ENCODE data around the gene ZNF366. TPM values are rescaled to one million over a fixed set of nuclear protein-coding genes. Genes with fewer than 3 reads are reported as not detected.

The ZNF366 gene
- total RNA-seq, 2 experiments from 2014 or later, result 0.40 TPM; not detected in 1

DNA sequence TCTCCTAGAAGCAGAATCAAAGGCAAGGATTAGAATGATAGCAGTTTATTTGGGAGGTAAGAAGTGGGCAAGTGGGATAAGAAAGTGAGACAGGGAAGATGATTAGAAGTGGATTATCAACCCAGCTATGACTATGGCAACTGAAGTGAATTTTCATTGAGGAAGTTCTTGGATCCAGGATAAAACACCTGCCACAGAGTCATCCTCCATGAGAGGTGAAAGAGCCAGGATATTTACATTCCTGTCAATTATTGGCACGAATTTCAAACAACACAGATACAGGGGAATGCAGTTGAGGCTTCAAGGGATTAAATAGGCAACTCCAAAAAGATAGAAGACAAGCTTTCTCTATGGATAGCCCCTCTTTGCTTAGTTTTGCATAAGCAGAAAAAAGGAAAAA lies 31.8 kb upstream of the ZNF366 start:
- Mint-ChIP-seq H3K9me3 (no peaks in the 10 kb centered on the region), H3K36me3 (no peaks in the 10 kb centered on the region), H3K27me3 (peaks cover 9% of the 10 kb centered on the region), H3K4me1 (no peaks in the 10 kb centered on the region), H3K4me3 (no peak overlapping the region), H3K27ac (no peak overlapping the region)
- ATAC-seq (ENCODE audit: low read depth), result no peak
- POLR2A ChIA-PET, result no interaction called here
- no peak for DNase-seq

DNA sequence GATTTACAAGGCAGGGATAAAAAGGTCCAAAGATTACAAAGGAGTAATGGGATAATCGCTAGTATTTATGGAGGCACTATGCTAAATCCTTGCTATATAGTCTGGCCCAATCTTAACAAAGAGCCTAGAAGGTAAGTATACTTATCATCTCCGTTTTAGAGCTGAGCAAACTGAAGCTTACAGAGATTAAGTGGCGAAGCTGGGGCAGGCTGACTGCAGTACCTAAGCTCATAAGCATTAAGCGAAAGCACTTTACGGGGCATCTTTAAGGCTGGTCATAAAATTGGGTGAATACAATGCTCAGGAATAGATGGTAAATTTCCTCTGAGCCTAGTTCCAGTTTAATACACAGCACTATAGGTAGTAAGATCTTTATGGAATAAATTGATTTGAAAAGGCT lies 30.0 kb upstream of the ZNF366 start:
- peaks cover 7% of the 10 kb centered on the region for H3K27me3 Mint-ChIP-seq
- no peaks in the 10 kb centered on the region for H3K4me1 Mint-ChIP-seq
- no peak overlapping the region for H3K27ac Mint-ChIP-seq
- DNase-seq (no peak), ATAC-seq (ENCODE audit: low read depth) (no peak)
- no peak overlapping the region for H3K4me3 Mint-ChIP-seq
- no peaks in the 10 kb centered on the region for H3K36me3 Mint-ChIP-seq
- H3K9me3 Mint-ChIP-seq, result no peaks in the 10 kb centered on the region
- POLR2A ChIA-PET, result no interaction called here

DNA sequence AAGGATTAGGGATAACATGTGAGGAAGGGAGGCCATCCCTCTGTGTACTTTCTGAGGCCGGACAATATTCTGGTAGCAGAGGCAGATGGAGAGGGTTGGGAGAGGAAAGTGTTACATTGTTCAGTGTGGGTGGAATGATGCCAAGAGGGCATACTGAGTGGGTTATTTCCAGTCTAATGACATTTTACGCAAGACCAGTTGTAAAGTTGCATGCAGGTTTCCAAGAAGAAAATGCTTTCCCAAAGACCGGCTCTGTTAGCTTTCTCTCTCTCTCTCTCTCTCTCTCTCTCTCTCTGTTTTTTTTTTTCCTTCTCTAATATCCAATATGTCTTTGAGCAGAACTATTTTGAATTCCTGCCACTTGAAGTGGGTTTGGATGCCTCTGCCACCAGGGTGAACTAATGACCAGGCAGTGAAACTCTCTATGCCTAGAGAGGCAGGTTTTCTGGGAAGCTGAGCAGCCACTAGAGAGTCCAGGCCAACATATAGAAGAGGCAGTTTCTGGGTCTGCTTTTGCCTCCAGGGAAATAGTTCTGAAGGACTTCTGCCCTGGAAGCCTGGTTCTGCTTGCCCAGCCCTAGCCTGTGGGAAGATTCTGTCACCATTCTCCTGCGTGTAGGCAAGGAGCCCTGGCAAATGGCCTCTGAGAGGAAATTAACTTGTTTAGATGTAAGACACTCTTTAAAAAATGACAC lies 24.4 kb upstream of the ZNF366 start:
- Mint-ChIP-seq H3K36me3 (no peaks in the 10 kb centered on the region), H3K4me3 (no peak overlapping the region), H3K27ac (no peak overlapping the region), H3K9me3 (no peaks in the 10 kb centered on the region), H3K4me1 (no peaks in the 10 kb centered on the region), H3K27me3 (peaks cover 9% of the 10 kb centered on the region)
- ATAC-seq (ENCODE audit: low read depth) (no peak), DNase-seq (no peak)
- POLR2A ChIA-PET, result no interaction called here

DNA sequence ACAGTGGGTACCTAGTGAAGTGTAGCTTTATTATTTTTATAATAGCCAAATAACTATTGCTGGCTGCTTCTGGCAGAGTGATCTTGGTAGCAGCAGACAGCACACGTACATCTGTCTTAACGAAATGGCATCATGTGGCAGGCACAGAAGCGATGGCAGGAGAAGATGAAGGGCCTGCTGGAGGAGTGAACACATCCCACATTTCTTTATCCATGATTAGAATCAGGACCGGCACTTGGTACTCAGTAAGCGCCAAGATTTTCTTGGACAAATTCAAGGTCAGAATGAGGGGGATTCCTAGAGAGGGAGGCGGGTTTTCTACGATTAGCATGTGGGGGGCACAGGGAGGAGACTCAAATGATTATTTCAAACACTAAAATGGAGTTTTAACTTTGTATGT lies 23.0 kb upstream of the ZNF366 start:
- H3K9me3 Mint-ChIP-seq, result no peaks in the 10 kb centered on the region
- no peak overlapping the region for H3K4me3 Mint-ChIP-seq
- no peaks in the 10 kb centered on the region for H3K4me1 Mint-ChIP-seq
- H3K27me3 Mint-ChIP-seq, result peaks cover 3% of the 10 kb centered on the region
- ATAC-seq (ENCODE audit: low read depth) (no peak), DNase-seq (no peak)
- POLR2A ChIA-PET, result no interaction called here
- no peak overlapping the region for H3K27ac Mint-ChIP-seq
- H3K36me3 Mint-ChIP-seq, result no peaks in the 10 kb centered on the region

DNA sequence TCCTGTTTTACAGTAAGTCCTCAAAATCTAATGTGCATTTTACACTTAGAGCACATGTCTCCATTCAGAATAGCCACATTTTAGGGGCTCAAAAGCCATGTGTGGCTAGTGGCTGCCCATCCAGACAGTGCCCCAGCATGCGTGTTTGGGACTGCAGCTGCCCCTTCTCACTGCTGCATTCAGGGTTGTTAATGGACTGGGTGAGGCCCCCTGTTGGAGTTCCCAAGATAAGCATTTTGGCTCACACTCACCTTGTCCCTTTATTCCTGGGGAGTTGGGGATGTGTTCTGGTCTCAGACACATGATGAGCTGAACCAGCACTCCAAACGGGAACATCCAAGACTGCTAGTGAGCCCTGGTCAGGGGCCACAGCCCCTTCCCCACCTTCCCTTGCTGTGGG lies 22.2 kb upstream of the ZNF366 start:
- Mint-ChIP-seq H3K4me1 (no peaks in the 10 kb centered on the region), H3K4me3 (no peak overlapping the region), H3K27ac (no peak overlapping the region), H3K36me3 (no peaks in the 10 kb centered on the region), H3K27me3 (peaks cover 3% of the 10 kb centered on the region), H3K9me3 (no peaks in the 10 kb centered on the region)
- POLR2A ChIA-PET, result no interaction called here
- ATAC-seq (ENCODE audit: low read depth) (no peak), DNase-seq (no peak)

DNA sequence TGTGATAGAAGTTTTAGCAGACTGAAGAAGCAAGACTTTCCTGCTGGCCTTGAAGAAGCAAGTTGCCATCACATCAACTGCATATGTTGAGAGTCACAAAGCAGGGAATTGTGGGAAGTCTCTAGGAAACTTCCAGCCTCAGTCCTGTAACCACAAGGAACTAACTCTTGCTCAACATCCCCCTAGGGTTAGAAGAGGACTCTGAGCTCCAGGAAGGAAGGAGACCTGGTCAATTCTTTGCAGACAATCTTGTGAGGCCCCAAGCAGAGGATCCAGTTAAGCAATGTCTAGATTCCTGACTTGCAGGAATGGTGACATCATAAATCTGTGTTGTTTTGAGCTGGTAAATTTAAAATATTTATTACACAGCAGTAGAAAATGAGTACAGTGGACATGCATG lies 18.6 kb upstream of the ZNF366 start:
- Mint-ChIP-seq H3K4me1 (no peaks in the 10 kb centered on the region), H3K27me3 (peaks cover 3% of the 10 kb centered on the region), H3K9me3 (no peaks in the 10 kb centered on the region), H3K27ac (no peak overlapping the region), H3K36me3 (no peaks in the 10 kb centered on the region), H3K4me3 (no peak overlapping the region)
- DNase-seq (no peak), ATAC-seq (ENCODE audit: low read depth) (no peak)
- POLR2A ChIA-PET, result no interaction called here

DNA sequence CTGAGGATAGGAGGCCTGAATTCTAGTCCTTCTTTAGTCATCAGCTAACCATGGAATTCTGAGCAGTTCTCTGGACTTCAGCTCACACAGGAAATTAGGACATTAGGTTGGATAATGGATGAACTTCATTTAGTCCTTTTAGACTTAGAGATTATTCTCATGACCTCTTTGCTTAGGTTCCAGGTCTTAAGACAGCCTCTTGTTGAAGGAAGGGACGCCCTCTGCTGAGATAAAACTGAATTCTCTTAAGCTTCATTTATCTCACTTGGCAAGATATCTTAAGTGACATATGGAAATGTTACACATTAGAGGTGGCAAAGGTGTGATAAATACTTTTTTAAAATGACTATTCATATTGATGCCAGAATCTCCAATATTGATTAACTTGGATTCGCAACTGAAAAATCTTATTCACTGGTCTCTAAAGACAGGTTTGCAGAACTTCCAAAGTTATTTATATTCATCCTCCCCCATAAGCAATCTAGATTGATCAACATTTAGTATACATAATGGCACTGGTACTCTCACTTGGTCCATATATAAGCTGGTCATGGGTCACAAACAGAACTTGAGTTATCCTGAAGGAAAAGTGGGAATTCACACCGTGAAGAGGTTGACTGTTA lies 16.9 kb upstream of the ZNF366 start:
- Mint-ChIP-seq H3K36me3 (no peaks in the 10 kb centered on the region), H3K4me3 (no peak overlapping the region), H3K27me3 (peaks cover 5% of the 10 kb centered on the region), H3K9me3 (no peaks in the 10 kb centered on the region), H3K27ac (no peak overlapping the region), H3K4me1 (no peaks in the 10 kb centered on the region)
- POLR2A ChIA-PET, result no interaction called here
- DNase-seq (no peak), ATAC-seq (ENCODE audit: low read depth) (no peak)

DNA sequence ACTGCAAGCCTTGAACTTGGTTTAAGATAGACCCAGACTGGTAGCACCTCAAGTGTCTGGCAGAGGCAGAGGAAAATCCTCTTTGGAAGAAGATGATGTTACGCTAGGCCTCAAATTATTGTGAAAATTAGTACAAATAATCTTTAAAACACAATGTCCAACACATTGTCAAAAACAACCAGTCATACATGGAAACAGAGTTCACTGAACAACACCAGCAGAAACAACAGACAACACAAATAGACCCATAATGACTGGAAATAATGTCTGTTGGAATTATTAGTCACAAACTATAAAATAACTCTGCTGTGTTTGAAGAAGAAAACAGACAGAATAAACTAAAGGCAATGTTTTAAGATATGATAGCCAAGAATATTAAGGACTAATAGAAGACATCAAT lies 15.4 kb upstream of the ZNF366 start:
- Mint-ChIP-seq H3K9me3 (no peaks in the 10 kb centered on the region), H3K36me3 (no peaks in the 10 kb centered on the region), H3K4me1 (no peaks in the 10 kb centered on the region), H3K4me3 (no peak overlapping the region), H3K27me3 (peaks cover 7% of the 10 kb centered on the region), H3K27ac (no peak overlapping the region)
- POLR2A ChIA-PET, result no interaction called here
- DNase-seq, result no peak
- no peak for ATAC-seq (ENCODE audit: low read depth)

DNA sequence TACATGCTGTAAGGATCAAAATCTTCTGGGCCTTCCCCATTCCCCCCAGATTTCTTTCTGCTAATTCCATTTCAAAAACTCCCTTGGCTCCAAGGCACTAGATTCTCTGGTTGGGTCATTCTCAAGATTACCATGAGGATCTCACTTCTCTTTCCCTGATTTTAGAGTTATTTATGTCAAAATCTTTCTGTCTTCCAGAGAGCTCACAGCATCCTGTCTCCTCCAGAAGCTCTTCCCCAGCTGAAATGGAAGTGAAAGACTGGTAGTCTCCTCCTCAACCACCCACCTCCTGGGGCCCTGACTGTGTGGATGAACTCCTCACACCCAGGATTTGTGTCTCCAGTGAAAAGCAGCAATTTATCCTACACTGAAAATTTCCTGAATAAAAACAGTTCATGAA lies 11.9 kb upstream of the ZNF366 start:
- peaks cover 10% of the 10 kb centered on the region for H3K27me3 Mint-ChIP-seq
- no peak overlapping the region for H3K4me3 Mint-ChIP-seq
- no peak for ATAC-seq (ENCODE audit: low read depth)
- DNase-seq, result no peak
- H3K4me1 Mint-ChIP-seq, result no peaks in the 10 kb centered on the region
- no peaks in the 10 kb centered on the region for H3K9me3 Mint-ChIP-seq
- H3K27ac Mint-ChIP-seq, result no peak overlapping the region
- POLR2A ChIA-PET, result no interaction called here
- H3K36me3 Mint-ChIP-seq, result no peaks in the 10 kb centered on the region

DNA sequence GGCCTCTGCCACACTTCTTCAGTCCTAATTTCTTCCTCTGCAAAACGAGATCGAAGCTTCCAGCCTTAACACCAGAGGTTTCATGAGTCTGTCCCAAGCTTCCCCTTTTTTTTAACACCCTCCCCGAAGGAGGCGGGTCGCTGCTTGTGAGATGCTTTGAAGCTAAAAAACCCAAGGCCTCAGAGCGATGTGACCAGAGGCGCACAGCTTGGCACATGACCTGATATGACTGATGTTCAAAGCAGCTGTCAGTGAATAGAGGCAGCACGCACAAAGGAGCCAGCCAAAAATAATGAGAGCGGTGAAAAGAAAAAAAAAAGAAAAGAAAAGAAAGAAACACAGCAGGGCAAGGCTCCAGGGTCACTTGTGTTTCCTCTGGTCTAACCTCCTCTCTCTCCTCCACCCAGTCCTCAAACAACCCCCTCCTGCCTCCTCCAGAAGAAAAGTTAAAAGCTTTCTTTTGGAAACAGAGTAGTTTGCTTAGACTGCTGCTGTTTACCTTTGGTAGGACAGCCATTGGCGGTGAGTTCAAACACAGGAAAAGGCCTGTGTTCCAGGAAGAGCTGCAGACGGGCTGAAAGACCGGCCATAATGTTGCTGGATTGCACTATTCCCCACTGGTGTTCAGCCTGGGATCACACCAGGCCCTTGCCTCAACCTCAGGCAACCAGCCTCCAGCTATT lies 10.9 kb upstream of the ZNF366 start:
- POLR2A ChIA-PET, result no interaction called here
- no peak for ATAC-seq (ENCODE audit: low read depth)
- no peak overlapping the region for H3K4me3 Mint-ChIP-seq
- no peaks in the 10 kb centered on the region for H3K36me3 Mint-ChIP-seq
- peaks cover 10% of the 10 kb centered on the region for H3K27me3 Mint-ChIP-seq
- no peaks in the 10 kb centered on the region for H3K9me3 Mint-ChIP-seq
- H3K4me1 Mint-ChIP-seq, result no peaks in the 10 kb centered on the region
- H3K27ac Mint-ChIP-seq, result no peak overlapping the region
- DNase-seq, result no peak

DNA sequence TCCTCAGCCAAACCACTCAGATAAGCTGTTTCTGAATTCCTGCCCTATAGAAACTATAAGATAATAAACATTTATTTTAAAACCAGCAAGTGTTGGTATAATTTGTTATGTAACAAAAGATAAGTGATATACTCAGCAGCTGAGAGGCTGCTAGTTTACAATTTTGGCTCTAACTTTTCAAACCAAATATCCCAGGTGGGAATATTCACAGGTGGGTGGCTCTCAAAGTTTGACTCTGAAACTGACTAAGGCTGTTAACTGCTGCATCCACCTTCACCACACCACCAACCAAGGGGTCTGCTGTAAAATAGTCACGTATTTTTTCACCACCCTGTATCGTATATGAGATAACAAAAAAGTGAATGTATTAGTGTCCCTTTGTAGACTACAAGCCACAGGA lies 9.7 kb upstream of the ZNF366 start:
- Mint-ChIP-seq H3K36me3 (no peaks in the 10 kb centered on the region), H3K4me1 (no peaks in the 10 kb centered on the region), H3K9me3 (no peaks in the 10 kb centered on the region), H3K27me3 (peaks cover 16% of the 10 kb centered on the region), H3K4me3 (no peak overlapping the region), H3K27ac (no peak overlapping the region)
- POLR2A ChIA-PET, result no interaction called here
- DNase-seq (no peak), ATAC-seq (ENCODE audit: low read depth) (no peak)

DNA sequence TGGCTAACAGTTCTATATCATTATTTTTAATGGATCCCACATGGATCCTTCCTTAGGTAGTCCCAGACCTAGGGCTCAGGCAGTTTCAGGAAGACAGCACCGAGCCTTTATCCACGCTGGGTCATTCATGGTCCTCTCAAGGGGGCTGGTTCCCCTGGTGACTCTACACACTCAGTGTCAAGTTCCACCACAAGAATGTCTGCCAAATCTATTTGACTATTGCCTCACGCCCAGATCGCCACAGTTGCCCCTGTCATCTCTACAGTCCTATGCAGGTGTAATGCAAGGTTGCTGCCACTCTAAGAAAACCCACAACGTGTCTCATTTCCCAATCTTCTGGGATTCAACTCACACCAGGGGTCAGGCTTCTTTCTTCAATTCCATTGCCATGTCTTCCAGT lies 8.0 kb upstream of the ZNF366 start:
- no peaks in the 10 kb centered on the region for H3K36me3 Mint-ChIP-seq
- H3K9me3 Mint-ChIP-seq, result no peaks in the 10 kb centered on the region
- peaks cover 22% of the 10 kb centered on the region for H3K27me3 Mint-ChIP-seq
- no peak overlapping the region for H3K27ac Mint-ChIP-seq
- H3K4me3 Mint-ChIP-seq, result no peak overlapping the region
- ATAC-seq (ENCODE audit: low read depth) (no peak), DNase-seq (no peak)
- no peaks in the 10 kb centered on the region for H3K4me1 Mint-ChIP-seq
- POLR2A ChIA-PET, result no interaction called here

DNA sequence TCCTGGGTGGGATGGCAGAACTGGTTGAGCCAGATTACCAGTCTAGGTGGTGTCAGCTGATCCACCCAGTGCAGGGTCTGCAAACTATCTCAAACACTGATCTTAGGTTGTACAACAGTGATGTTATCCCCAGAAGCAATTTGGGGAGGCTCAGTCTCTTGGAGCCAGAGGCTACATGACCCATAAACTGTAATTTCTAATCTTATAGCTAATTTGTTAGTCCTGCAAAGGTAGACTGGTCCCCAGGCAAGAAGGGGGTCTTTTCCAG lies 5.3 kb upstream of the ZNF366 start:
- no peak for DNase-seq
- Mint-ChIP-seq H3K9me3 (no peaks in the 10 kb centered on the region), H3K27ac (no peak overlapping the region), H3K36me3 (no peaks in the 10 kb centered on the region), H3K4me3 (no peak overlapping the region), H3K27me3 (peaks cover 21% of the 10 kb centered on the region), H3K4me1 (no peaks in the 10 kb centered on the region)
- ATAC-seq (ENCODE audit: low read depth), result no peak
- POLR2A ChIA-PET, result no interaction called here

DNA sequence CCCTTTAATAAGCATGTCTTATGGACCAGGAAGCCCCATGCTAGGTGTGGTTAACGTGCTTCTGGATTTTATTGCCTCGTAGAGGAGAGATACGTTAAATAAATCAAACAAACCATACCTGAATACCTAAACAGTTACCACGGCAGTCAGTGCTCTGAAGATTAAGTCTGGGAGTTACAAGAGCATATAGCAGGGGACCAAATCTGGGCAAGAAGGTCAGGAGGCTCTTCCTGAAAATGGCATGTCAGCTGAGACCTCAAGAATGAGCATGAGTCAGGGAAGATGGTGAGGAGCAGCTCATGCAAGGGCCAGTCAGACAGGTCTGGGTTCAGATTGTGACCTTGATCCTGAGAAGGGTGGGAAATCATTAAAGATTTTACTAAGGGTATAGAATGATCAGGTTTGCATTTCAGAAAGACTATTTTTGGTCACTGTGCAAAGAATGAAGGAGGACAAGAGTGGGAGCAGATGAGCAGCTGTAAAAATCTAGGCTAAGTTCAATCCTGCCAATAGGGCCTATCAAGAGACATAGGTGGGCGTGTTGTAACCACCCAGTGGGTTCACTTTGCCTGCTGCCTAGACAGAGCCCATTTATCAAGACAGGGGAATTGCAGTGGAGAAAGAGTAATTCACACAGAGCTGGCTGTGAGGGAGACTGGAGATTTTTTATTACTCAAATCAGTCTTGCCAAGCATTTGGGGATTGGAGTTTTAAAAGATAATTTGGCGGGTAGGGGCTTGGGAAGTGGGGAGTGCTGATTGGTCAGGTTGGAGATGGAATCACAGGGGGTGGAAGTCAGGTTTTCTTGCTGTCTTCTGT lies 4.8 kb upstream of the ZNF366 start:
- H3K36me3 Mint-ChIP-seq, result no peaks in the 10 kb centered on the region
- no peak overlapping the region for H3K4me3 Mint-ChIP-seq
- H3K9me3 Mint-ChIP-seq, result no peaks in the 10 kb centered on the region
- H3K27ac Mint-ChIP-seq, result no peak overlapping the region
- DNase-seq (no peak), ATAC-seq (ENCODE audit: low read depth) (no peak)
- H3K27me3 Mint-ChIP-seq, result peaks cover 26% of the 10 kb centered on the region
- H3K4me1 Mint-ChIP-seq, result no peaks in the 10 kb centered on the region
- POLR2A ChIA-PET, result no interaction called here

Measured in activated naive CD8-positive, alpha-beta T cell treated with anti-CD3 and anti-CD28 coated beads, Interleukin-2, amount 10 ng/mL, durations not matched to agents 7 days and 5 days (primary cell).